ENCODE measurements around the gene MYOD1.

The MYOD1 gene

GRCh38 chr11:17719028-17719937 is at the start of gene MYOD1:
Gene MYOD1, plus strand, starts transcription at chr11:17719571. Its CDS starts 212 bp downstream, at chr11:17719783.
- DNase-seq (ENCODE audit: low spot score) = no peak

- no peak for DNase-seq (ENCODE audit: low spot score)
Measured at GRCh38 chr11:17672469-17672868, 46.9 kb upstream of the MYOD1 start.

GRCh38 chr11:17673951-17674350 is 45.4 kb upstream of the MYOD1 start:
- DNase-seq (ENCODE audit: low spot score) = no peak

GRCh38 chr11:17682848-17683247 is 36.5 kb upstream of the MYOD1 start:
- no peak for DNase-seq (ENCODE audit: low spot score)

- DNase-seq (ENCODE audit: low spot score) = no peak
Measured at GRCh38 chr11:17683377-17684161, 35.8 kb upstream of the MYOD1 start.

- DNase-seq (ENCODE audit: low spot score) = no peak
Measured at GRCh38 chr11:17684550-17684949, 34.8 kb upstream of the MYOD1 start.

- no peak for DNase-seq (ENCODE audit: low spot score)
Measured at GRCh38 chr11:17686231-17686980, 33.0 kb upstream of the MYOD1 start.

GRCh38 chr11:17687946-17688670 is 31.3 kb upstream of the MYOD1 start:
- DNase-seq (ENCODE audit: low spot score) = no peak

GRCh38 chr11:17691550-17691949 is 27.8 kb upstream of the MYOD1 start:
- DNase-seq (ENCODE audit: low spot score) = no peak

- DNase-seq (ENCODE audit: low spot score) = no peak
Measured at GRCh38 chr11:17691976-17692375, 27.4 kb upstream of the MYOD1 start.

- DNase-seq (ENCODE audit: low spot score) = no peak
Measured at GRCh38 chr11:17692931-17693330, 26.4 kb upstream of the MYOD1 start.

GRCh38 chr11:17693531-17693930 is 25.8 kb upstream of the MYOD1 start:
- DNase-seq (ENCODE audit: low spot score) = no peak

- no peak for DNase-seq (ENCODE audit: low spot score)
Measured at GRCh38 chr11:17694494-17695110, 24.8 kb upstream of the MYOD1 start.

GRCh38 chr11:17695454-17696441 is 23.6 kb upstream of the MYOD1 start:
- no peak for DNase-seq (ENCODE audit: low spot score)

- no peak for DNase-seq (ENCODE audit: low spot score)
Measured at GRCh38 chr11:17696741-17697140, 22.6 kb upstream of the MYOD1 start.

GRCh38 chr11:17697175-17697949 is 22.0 kb upstream of the MYOD1 start:
- no peak for DNase-seq (ENCODE audit: low spot score)

GRCh38 chr11:17699147-17700114 is 19.9 kb upstream of the MYOD1 start:
- DNase-seq (ENCODE audit: low spot score) = no peak

GRCh38 chr11:17700991-17701390 is 18.4 kb upstream of the MYOD1 start:
- DNase-seq (ENCODE audit: low spot score) = peak; percentile 14

Data from pons (tissue), 1 donor.